Endothelial cell of hepatic sinusoid (primary cell): Measurements from ENCODE around the gene JCAD.

Experiments
- in situ Hi-C: cut with HindIII; loops from 2 replicates; pipeline ENCODE4 v1.10.0; 2017; ENCODE audit warnings: low sequenced_read_pairs

Gene JCAD

DNA sequence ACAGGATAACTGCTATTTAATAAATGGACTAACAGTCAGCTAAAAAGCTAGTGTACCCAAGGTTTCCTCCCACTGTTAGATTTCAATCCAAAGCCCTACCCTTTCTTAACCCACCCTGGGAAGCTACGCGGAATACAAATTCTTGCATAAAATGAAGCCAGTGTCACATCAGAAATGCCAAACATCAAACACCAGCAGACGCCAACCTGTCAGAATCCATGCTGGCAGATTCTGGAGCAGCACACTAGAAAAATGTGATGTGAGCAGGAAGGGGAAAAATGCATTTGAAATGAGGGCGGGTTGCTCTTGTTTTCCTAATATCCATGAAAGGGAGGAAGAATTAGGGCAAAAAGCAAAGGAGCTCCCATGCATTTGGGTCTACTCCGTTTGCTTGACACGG, 16.1 kb upstream of the JCAD start:
- in situ Hi-C loops, result no loop called here

DNA sequence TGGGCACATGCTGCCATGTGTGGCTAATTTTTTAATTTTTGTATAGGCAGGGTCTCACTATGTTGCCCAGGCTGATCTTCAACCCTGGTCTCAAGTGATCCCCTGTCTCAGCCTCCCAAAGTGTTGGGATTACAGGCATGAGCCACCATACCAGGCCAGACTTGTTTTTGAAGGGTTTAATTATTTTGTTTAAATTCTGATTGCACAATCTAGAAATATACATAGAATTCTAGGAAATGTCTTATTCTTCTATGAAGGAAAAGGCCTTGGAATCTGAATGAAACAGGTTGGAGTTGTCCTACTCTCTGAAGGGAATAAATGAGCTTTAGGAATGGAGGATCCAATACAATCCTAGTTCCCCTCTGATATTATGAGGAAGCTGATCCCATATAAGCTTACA, 15.5 kb upstream of the JCAD start:
- in situ Hi-C loops, result no loop called here

DNA sequence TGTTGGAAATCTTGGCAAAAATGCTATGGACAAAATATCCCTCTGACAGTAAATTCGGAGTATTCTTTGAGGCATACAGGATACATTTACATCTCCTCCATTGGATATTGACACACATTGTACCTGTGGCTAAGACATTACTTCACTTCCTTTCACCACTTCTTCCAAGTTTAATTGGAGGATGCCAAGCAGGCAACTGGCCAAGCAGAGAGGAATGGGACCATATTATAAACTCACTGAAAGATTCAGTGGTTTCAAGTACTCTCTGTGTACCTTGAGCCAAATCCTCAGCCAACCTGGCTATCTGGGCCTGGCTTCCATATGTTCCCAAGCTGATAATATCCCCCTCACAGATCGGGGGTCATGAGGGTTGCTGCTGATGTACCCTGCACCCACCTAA, 14.7 kb upstream of the JCAD start:
- in situ Hi-C loops, result no loop called here

DNA sequence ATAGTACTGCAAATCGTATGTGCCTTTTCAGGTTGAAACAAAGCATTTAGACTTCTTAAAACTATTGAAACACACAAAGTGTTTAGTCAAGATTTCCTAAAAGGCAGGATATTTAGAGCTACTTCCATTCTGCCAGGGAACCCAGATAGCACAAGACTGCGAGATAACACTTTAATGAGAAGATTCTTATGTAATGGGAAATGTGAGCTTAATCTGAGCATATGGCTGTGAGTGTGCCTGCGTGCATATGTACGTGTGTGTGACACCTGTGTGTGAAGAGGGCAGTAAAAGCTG, 14.3 kb upstream of the JCAD start:
- in situ Hi-C loops, result no loop called here

DNA sequence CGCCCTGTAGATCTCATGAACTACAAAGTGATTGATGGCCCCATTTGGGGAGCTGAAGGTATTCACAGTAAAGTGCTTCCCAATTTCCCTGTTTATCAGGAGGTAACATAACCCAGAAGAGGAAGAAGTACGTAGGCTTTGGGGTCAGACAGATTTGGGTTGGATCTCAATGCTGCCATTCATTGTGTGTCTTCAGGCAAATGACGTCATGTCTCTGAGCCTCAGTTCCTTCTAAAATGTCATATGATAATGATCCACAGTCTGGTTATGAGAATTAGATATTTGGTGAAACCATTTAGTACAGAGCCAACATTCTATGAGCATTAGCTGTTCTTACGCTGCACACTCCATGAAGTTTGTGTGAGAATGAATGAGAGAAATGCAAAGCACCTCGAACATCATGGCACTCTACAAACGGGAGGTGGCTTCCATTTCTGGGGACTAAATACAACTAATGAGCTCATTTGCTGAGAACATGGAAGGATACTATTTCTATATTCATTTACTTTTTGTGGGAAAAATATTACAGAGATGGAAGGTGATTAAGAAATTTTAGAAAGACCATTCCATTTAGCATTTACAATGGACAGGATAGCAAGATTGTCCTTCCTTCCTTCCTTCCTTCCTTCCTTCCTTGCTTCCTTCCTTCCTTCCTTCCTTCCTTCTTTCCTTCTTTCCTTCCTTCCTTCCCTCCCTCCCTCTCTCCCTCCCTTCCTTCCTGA, 13.8 kb upstream of the JCAD start:
- in situ Hi-C loops, result no loop called here

DNA sequence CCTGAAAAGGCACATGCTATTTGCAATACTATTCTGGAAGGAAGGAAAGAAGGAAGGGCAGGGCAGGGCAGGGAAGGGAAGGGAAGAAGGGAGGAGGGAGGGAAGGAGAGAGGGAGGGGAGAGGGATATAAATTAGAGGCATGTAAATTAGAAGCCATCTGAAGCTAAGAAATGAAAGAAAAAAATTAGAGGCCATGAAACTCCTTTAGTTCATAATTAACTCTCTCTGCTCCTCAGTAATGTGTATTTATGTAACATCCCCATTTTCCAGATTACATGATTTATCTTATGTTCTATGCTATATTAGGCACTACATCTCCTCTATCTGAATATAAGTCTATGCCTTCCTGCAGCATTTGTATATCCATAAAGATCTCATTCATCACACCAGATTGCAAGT, 12.7 kb upstream of the JCAD start:
- in situ Hi-C loops, result no loop called here

DNA sequence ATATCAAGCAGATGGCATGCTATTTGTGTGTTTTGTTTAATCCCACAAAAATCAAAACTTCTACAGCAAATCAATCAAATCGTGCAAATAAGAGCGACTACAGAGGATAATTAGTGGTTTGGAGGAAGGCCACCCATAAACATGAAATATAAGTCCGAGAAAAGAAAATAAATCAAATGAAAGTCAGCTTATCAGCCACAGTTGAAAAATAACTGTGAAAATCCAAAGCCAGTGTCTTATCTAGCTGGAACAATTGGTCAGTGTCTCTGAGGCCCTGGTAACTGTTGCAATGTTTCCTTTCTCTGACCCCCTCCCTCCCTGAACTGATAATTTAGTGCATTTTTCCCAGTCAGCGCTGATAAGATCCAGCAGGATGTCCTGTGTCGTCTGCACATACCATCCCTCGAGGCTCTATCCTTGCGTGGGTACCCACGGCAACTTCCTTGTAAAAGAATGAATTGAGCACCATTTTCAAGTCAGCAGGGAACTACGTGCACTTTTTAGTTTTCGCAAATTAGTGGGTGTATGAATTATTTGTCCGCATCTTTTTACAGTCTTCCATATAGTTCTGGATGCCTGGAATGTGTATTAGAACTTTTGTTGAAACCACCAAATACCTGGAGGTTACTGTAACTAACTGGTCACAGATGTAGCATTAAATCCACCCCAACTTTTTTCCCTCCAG, 10.8 kb upstream of the JCAD start:
- in situ Hi-C loops, result no loop called here

DNA sequence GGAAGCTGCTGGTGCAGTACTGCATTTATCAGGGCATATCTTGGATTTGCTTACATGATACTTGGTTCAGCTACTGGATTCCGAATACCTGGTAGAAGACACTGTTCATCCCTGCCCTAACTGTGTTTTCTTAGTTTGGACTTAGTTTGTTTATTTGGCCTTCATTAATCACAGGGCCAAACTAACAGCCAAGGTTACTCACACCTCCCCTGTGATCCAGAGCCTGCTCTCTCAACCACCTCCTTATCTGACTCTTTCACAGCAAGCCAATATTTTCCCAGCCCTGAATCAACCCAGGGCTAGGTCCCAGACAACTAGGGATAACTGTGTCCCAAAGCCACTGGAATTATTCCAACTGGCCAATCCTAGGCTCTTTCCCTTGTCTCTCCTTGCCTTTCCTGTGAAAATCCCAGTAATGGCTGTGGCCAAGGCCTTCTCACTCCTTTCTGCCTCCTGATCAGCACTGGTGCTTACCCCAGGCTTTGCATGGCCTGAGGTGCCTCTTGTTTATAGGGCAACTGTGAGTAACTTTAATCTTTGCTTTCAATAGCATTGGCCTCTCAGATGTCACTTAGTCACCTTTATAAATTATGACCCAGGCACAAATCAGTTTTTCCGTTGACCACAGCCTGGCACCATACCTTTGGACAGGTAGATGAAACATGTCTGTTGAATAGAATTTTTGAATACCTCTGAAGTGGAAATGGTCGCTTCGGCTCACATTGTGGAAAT, 9.3 kb upstream of the JCAD start:
- in situ Hi-C loops, result no loop called here

DNA sequence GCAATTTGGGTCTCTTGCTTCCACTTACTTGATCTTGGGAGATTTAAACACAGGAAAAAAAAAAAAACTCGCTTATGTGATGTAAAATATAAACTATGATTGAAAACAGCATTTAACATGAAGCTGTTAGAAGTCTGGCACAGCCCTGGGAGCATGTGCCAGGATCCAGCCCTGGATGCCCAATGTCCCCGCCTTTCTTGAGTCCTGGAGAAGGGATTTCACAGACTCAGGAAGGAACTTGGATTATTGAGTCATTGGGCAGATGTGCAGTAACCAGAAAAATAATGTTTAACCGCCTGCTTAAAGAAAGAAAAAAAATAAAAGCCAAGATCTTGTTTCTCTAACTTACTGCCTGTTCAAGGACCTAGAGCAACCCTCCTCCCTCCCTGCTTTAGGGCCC, 3.7 kb upstream of the JCAD start:
- in situ Hi-C loops, result no loop called here

DNA sequence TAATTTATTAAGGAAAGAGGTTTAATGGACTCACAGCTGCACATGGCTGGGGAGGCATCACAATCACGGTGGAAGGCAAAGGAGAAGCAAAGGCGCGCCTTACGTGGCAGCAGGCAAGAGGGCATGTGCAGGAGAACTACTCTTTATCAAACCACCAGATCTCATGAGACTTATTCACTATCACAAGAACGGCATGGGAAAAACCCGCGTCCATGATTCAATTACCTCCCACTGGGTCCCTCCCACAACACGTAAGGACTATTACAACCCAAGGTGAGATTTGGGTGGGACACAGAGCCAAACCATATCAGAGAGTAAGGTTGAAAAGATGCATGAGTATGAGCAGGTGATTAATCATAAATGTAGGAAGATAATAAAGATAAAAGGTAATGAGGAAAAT, 3.2 kb upstream of the JCAD start:
- in situ Hi-C loops, result no loop called here

DNA sequence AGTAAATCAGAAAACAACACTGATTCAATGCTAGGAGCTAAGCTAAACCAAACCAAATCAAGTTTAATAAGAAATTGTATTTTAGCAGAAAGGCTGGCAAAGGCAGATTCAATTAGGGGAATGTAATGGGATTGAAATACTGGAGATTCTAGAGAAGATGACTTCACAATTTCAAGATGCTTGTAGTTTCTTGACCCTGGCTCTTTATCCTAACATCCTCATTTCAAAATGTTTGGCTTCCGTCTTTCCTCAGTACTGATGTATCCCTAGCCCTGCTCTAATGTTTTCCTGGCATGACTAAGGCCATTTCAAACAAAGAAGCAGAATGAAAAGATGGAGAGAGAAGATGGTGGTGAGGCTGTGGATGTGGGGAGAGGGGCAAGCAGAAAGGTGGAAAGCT, 2.7 kb upstream of the JCAD start:
- in situ Hi-C loops, result no loop called here

DNA sequence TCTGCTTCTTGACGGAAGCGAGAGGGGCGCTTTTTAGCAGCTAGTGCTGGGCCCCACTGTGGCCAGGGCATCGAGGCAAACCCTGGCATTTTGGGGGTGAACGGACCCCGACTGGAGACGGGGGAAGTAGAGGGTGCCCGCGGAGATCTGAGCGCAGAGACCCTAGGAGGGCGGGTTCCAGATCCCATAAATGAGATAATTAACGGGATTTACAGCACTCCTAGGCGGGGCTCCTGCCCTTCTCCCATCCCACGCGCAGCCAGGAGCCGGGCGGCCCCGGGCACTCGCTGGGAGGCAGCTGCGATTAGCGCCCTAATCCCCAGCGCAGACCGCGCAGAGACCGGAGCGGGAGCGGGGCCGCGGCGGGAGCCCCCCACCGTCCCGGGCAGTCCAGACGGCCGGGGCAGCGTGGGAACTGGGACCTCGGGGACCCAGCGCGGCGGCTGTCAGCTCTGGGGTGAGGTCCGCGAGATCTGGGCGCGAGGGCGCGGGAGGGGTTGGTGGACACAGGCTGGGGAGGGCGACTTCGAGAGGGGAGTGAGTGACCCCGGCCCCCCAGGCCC, 735 bp downstream of the JCAD start:
- in situ Hi-C loops, result no loop called here

DNA sequence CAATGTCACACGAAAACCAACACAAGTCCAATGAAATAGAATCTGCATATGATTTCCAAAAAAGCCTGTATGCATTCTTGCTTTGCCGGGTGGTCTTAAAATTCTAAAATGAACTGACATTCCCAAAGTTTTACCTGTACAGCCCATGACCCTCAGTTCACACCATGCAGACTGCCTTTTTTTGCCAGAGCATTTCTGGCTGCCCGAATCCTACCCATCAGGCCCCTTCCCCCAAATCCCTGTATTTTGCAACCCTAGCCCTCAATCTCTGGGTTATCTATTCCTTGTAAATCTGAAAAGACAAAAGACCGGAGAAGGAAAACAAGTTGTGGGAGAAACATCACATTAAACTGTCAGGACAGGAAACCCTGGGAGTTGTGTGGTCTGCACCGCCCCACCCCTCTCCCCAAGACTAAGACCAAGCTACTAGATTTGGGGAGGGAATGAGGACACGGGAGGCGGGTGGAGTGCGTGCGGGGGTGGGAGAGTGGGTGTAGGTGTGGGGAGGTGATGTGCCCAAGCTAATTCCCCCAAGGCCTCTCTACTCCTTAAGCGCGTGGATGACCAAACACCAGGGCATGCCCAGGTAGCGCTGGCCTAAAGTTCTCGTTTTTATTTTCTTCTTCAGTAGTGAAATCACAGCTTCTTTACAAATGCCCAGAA, 1.4 kb downstream of the JCAD start:
- in situ Hi-C loops, result no loop called here

DNA sequence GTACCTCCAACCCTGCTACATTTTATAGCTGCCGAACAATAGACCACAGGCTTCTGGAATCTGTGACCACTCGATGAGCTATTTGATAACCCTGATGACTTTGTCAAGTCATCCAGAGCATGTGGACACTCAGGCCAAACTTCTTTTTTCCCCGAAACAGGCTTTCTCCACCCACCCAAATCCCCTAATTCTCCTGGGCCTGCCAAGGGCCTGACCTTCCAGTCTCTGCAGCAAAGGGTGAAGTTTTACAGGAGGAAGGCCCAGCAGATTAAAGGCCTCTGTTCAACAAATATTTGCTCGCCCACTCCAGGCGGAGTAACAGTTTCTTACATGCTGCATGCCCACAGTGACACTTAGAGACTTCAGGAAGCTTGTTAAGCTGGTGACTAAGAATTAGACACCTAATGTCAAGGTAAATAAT, 2.0 kb downstream of the JCAD start:
- in situ Hi-C loops, result no loop called here

DNA sequence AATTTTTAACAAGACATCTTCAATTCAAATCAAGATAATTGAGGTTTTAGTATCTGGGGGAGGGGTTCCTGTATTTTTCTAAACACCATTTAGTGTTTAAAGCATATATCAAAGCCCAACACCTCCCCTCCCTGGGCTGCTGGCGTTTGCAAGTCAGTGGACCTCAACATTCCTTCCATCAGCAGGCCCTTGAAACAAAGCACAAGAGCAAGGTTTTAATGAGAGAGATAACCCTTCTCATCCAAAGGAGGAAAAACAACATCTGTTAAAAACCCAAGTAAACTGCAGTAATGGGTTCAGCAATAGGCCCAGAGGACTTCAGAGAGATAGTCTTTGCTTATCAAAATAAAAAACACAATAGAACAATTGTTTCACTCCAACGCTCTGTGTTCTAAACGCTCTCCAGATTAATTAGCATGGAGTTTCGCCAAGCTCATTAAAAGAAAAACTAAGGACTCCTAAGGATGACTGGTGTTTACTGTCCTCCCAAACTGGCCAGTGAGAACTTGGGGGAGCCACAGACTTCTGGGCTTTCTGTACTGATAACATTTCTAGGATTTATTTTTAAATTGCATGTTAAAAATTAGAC, 2.5 kb downstream of the JCAD start:
- in situ Hi-C loops, result no loop called here

DNA sequence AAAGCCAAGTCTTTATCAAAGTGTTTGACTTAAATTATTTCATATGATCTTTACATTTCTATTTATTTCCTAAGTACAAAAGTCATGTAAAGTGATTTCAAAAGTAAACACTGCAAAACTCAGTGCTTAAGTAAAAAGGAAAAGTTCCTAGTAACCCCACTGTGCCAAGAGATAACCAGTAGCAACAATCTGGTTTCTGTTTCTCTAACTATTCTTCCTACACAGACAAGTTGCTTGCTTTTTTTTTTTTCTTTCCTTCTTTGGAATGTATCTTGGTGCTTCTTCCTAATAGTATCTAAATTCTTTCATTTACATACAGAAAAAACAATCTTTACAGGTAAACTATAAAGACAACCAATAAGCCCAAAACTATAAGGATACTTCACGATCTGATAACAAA, 3.1 kb downstream of the JCAD start:
- in situ Hi-C loops, result no loop called here

DNA sequence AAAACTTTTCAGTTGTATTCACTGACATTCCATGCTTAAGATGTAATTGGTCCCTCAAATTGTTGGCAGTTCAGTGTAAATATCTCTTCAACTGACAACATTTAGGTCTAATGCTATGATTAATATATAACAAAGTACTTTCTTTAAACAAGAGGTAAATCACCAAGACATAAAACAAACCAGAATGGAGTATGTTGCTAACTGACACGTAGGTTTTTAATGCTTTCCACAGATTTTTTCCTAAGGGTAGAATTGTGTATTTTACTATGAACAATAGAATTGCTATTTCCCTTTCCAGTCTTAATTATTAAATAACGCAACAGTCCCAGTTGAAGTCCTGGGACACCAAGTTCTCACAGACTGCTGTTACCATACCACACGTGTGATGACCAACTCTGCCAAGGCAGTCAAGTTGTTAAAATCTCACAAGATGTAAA, 4.1 kb downstream of the JCAD start:
- in situ Hi-C loops, result no loop called here

DNA sequence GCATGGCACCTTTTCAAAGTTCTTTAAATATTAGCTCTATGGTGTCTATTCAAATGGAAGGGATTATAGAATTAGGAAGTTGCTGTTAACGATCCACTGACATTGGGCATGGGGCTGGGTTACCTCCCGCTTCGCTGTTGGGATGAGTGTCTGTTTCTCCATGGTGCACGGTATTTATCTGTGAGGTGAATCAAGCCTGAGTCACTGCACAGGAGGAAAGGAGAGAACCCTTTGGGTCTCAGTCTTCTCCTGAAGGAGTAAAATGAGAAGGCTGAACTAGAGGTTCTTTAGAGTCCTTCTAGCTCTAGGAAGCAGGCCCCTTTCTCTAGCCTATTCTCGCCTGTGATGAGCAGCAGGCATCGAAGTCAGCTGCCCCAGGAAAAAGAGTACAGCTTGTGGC, 7.3 kb downstream of the JCAD start:
- in situ Hi-C loops, result no loop called here

DNA sequence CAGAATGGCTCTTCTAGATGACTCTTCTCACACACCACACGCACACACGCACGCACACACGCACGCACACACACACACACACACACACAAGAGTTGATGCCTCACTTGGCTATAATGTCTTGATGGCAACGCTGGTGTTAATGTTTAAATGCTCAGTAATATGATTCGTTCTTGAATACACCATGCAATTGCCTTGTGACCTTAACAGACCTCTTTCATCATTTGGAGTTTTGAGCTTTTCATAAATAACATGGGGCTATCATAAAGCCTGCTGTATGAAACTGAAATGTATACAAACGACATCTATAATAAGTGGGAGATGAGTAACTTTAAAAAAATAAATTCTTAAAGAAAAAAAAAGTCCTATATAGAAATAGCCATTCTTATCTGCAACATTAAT, 8.2 kb downstream of the JCAD start:
- in situ Hi-C loops, result no loop called here

DNA sequence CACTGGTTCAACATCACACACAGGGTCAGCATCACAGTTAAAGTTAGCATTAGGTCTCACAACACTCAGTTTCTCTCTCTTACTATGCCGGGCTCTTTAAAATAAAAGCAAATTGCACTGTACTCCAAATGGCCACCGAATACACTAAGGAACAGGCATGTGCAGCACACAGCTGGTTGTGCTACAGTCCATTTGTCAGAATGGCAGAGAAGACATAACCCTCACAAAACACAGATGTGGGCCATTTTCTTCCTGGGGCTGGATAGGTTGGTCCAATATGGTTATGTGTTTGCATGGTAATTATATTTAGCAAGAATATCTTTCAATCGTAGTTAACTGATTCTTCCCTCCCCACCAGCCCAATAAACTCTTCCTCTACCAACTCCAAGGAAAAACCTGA, 9.0 kb downstream of the JCAD start:
- in situ Hi-C loops, result no loop called here
